Stimulated activated CD4-positive, alpha-beta T cell treated with anti-CD3 and anti-CD28 coated beads, Interleukin-1b, Interleukin-23, amount 100 ng/mL, for 4 hours (primary cell): ENCODE measurements around the gene NEUROD4.

Experiments
- DNase-seq, 2 donors: peaks; one replicate each; pipeline ENCODE4 v3.0.0-alpha.2; 2020; ENCODE audit warnings: low read depth in 2 of 2

Gene NEUROD4

GRCh38 chr12:55058776-55059175, 39.0 kb downstream of the NEUROD4 start:
- no peak for DNase-seq

GRCh38 chr12:55060470-55060869, 40.7 kb downstream of the NEUROD4 start:
- no peak for DNase-seq

- DNase-seq: no peak
Observed at GRCh38 chr12:55061024-55061423, 41.2 kb downstream of the NEUROD4 start.

DNA sequence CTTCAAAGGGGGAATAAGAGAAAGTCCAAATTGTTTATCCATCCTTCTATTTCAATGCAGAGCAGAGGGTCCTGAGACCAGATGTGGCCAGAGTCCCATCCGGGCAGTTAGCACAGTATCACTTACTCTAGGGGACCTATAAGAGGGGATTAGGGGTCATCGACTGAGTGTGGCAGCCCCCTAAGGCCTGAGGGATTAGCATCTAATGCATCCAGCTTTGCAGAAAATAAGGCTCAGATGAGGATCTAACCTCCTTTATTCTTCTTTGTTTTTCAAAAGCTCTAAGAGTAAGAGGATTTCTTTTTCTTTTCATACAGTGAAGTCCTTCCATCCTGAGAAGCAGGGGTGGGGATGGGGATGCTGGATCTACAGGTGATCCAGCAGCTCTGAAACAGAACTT, 43.5 kb downstream of the NEUROD4 start:
- no peak for DNase-seq

- no peak for DNase-seq
Observed at GRCh38 chr12:55065535-55065934, 45.8 kb downstream of the NEUROD4 start.

GRCh38 chr12:55067701-55068100, 47.9 kb downstream of the NEUROD4 start:
- no peak for DNase-seq

DNA sequence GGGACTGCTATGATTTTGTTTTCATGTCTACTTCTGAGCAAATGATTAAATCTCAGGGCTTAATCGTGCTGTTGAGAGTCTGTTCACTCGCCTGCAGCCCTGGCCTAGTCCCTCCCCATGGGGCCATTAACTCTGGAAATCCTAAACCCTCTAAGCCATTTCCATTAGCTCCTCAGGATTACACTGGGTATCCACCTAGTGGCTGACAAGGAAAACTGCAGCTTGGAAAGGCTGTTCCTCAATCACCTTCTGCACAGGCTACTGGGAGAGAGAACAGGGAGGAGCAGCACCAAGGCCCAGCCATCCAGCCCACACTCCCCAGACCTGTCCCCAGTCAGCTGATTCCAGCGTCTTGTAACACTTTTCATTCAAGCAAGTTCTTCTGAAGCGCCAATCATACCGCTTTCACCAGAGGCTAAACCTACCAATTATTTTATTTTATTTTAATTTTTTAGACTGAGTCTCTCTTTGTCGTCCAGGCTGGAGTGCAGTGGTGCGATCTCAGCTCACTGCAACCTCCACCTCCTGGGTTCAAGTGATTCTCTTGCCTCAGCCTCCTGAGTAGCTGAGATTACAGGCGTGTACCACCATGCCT, 48.7 kb downstream of the NEUROD4 start:
- no peak for DNase-seq

DNA sequence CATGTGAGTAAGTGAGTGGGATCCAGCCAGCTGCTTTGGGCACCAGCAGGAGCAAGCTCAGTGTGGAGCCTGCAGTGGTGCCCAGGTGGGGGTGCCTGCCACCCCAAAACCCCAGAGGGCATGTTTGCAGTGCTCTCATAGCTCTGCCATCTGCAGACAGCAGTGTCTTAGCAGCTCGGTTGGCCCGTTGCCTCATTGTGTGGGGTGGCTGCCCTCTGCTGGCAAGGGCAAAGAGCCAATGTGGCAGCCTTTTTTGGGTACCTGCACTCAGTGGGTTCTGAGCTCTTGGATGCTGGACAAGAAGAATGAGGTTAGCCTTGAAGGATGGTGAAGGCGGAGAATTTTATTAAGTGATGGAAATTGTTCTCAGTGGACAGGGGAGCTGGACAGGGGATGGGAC, 52.3 kb downstream of the NEUROD4 start:
- peak; percentile 69 to 71 for DNase-seq

- DNase-seq: peak; percentile 68 to 77
Observed at GRCh38 chr12:55073043-55074022, 53.6 kb downstream of the NEUROD4 start.

DNA sequence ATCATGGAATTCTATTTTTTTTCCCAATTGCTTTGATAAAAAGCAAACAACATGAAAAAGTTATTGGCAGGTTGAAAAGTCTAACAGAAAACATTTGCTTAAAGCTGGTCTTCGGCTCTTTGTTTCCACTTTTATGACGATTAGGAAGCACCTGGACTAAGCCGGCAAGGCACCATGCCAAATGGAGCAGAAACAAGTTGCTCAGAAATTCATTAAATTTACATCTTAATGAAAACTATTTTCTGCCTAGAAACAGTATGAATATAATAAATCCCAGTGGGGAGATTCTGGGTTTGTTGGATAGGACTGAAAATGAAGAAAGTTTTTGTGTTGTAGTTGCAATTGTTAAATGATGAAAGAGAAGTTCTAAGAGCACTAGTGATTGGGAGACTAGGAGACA, 55.0 kb downstream of the NEUROD4 start:
- DNase-seq: no peak
